WTC11 (cell line): ENCODE measurements around the gene DHX30.

Source experiments
- AFF4 ChIP-seq: sonication (generic); formaldehyde crosslinking; IDR thresholded peaks from 2 replicates; pipeline ENCODE4 v1.8.1; 2023; ENCODE audit warnings: mild to moderate bottlenecking, missing genetic modification reagents, borderline replicate concordance
- ATF3 ChIP-seq: sonication (generic); formaldehyde crosslinking; conservative IDR thresholded peaks from 2 replicates; pipeline ENCODE4 v1.8.1; 2022; ENCODE audit warnings: mild to moderate bottlenecking, missing genetic modification reagents
- CREM ChIP-seq: sonication (generic); formaldehyde crosslinking; IDR thresholded peaks from 2 replicates; pipeline ENCODE4 v1.8.1; 2022; ENCODE audit warnings: mild to moderate bottlenecking, missing genetic modification reagents, moderate library complexity
- CTCF ChIP-seq: fragments of 200-600 bp; IDR thresholded peaks from 2 replicates; pipeline ENCODE4 v1.8.0; 2022; ENCODE audit warnings: antibody characterized with exemption
- FOXK1 ChIP-seq: sonication (generic); formaldehyde crosslinking; IDR thresholded peaks from 2 replicates; pipeline ENCODE4 v1.8.0; 2022; ENCODE audit warnings: mild to moderate bottlenecking, moderate library complexity, missing genetic modification reagents
- GABPB1 ChIP-seq: sonication (generic); formaldehyde crosslinking; IDR thresholded peaks from 2 replicates; pipeline ENCODE4 v1.8.1; 2023; ENCODE audit warnings: mild to moderate bottlenecking, missing genetic modification reagents
- HMGA2 ChIP-seq: fragments of 250-450 bp; sonication (Bioruptor Pico); IDR thresholded peaks from 2 replicates; pipeline ENCODE4 v1.4.0; 2021; ENCODE audit warnings: mild to moderate bottlenecking, moderate library complexity
- IRF2 ChIP-seq: sonication (generic); formaldehyde crosslinking; IDR thresholded peaks from 2 replicates; pipeline ENCODE4 v1.8.0; 2022; ENCODE audit warnings: low read depth, missing genetic modification reagents, borderline replicate concordance
- JUN ChIP-seq: sonication (generic); formaldehyde crosslinking; IDR thresholded peaks from 2 replicates; pipeline ENCODE4 v1.8.0; 2023; ENCODE audit warnings: mild to moderate bottlenecking, missing genetic modification reagents
- PREB ChIP-seq: sonication (generic); formaldehyde crosslinking; IDR thresholded peaks from 2 replicates; pipeline ENCODE4 v1.8.1; 2022; ENCODE audit warnings: mild to moderate bottlenecking, missing genetic modification reagents, moderate library complexity, borderline replicate concordance
- RELA ChIP-seq: sonication (generic); formaldehyde crosslinking; IDR thresholded peaks from 2 replicates; pipeline ENCODE4 v1.8.1; 2022; ENCODE audit warnings: missing genetic modification reagents, mild to moderate bottlenecking, borderline replicate concordance
- TCF7 ChIP-seq: sonication (generic); formaldehyde crosslinking; IDR thresholded peaks from 2 replicates; pipeline ENCODE4 v1.8.0; 2022; ENCODE audit warnings: mild to moderate bottlenecking, low read depth, missing genetic modification reagents, moderate library complexity
- USF2 ChIP-seq: sonication (generic); formaldehyde crosslinking; IDR thresholded peaks from 2 replicates; pipeline ENCODE4 v1.8.1; 2023; ENCODE audit warnings: mild to moderate bottlenecking, missing genetic modification reagents, moderate library complexity
- ZNF232 ChIP-seq: sonication (generic); formaldehyde crosslinking; IDR thresholded peaks from 2 replicates; pipeline ENCODE4 v1.8.0; 2022; ENCODE audit warnings: mild to moderate bottlenecking, missing genetic modification reagents

GRCh38 chr3:47872916-47873315, 70.0 kb downstream of the DHX30 start:
- TF ChIP-seq FOXK1 (CRISPR knock-in tag): no peak
- no peak for TF ChIP-seq TCF7 (CRISPR knock-in tag)
- TF ChIP-seq JUN (CRISPR knock-in tag): no peak
- no peak for TF ChIP-seq CREM (CRISPR knock-in tag)
- TF ChIP-seq CTCF: no peak
- TF ChIP-seq RELA (CRISPR knock-in tag): no peak
- TF ChIP-seq ZNF232 (CRISPR knock-in tag): no peak
- no peak for TF ChIP-seq GABPB1 (CRISPR knock-in tag)
- TF ChIP-seq USF2 (CRISPR knock-in tag): no peak
- no peak for TF ChIP-seq PREB (CRISPR knock-in tag)
- TF ChIP-seq ATF3 (CRISPR knock-in tag): no peak
- TF ChIP-seq AFF4 (CRISPR knock-in tag): no peak
- TF ChIP-seq HMGA2 (CRISPR knock-in tag): no peak
- no peak for TF ChIP-seq IRF2 (CRISPR knock-in tag)
